Body of pancreas (tissue), 4 donors: ENCODE measurements around the gene SCN3B. TPM values are rescaled to one million over a fixed set of nuclear protein-coding genes. Genes with fewer than 3 reads are reported as not detected.

ENCODE experiments used
- ATAC-seq: fragments of 150-250 bp; one replicate; pipeline ENCODE4 v1.9.1; 2016
- DNase-seq, 4 donors: peaks; one replicate each; pipeline ENCODE4 v3.0.0-alpha.2; 2019
- H3K27ac ChIP-seq, 4 donors: fragments of 200-600 bp; sonication (generic); 1 replicate in 3 of 4; 2 replicates in 1 of 4; pipeline versions ENCODE4 v1.5.1 to v1.6.1; 2016 to 2019; ENCODE audit warnings: mild to moderate bottlenecking in 1 of 4, mixed read lengths in 1 of 4, moderate library complexity in 1 of 4
- H3K27me3 ChIP-seq, 2 donors: fragments of 200-600 bp; sonication (generic); one replicate each; pipeline ENCODE4 v1.6.0; 2016; ENCODE audit warnings: mild to moderate bottlenecking in 1 of 2
- H3K36me3 ChIP-seq, 2 donors: fragments of 200-600 bp; sonication (generic); replicated peaks in 1 of 2; 2 replicates each; pipeline ENCODE4 v1.5.1; 2016; ENCODE audit warnings: low read depth in 2 of 2; ENCODE audit not compliant: insufficient read depth in 1 of 2
- H3K4me1 ChIP-seq: fragments of 200-600 bp; sonication (generic); one replicate; pipeline ENCODE4 v1.6.0; 2016
- H3K4me3 ChIP-seq, 2 donors: fragments of 200-600 bp; sonication (generic); 1 replicate in 1 of 2; 2 replicates in 1 of 2; pipeline ENCODE4 v1.5.1; 2016 to 2019
- H3K9me3 ChIP-seq, 3 donors: fragments of 200-600 bp; sonication (generic); 1 replicate in 2 of 3; 2 replicates in 1 of 3; pipeline ENCODE4 v1.5.1; 2016
- CTCF ChIP-seq, 7 experiments: fragments of 450-650 bp in 4 of 7; fragments of 200-600 bp in 3 of 7; sonication (generic) in 3 of 7; IDR thresholded peaks; one replicate each; pipeline ENCODE4 v1.5.1; 2016 to 2019; ENCODE audit warnings: antibody characterized with exemption in 7 of 7
- POLR2A ChIP-seq, 3 donors: fragments of 450-650 bp; IDR thresholded peaks; one replicate each; pipeline ENCODE4 v1.6.1; 2016; ENCODE audit warnings: antibody characterized with exemption in 3 of 3, mild to moderate bottlenecking in 2 of 3
- WGBS, 2 donors: methylation state at CpG; one replicate each; pipeline ENCODE4 v1.1.5; 2017; 5-methylcytosine and 5-hydroxymethylcytosine counted together
- intact Hi-C: fragments of 100-400 bp; cut with DNase I; formaldehyde crosslinking; loops from one replicate; pipeline ENCODE4 v1.15.1; 2023
- total RNA-seq, 2 donors: library from RNA; depleted of rRNA; stranded (reverse); fragments of >200 nt; gene quantifications; one replicate each; pipeline ENCODE4 v1.1.0, GENCODE V29; 2016

Gene SCN3B
- total RNA-seq, 2 donors from 2014 or later: 0.78 to 1.6 TPM

GRCh38 chr11:123582992-123583504, 71.4 kb downstream of the SCN3B start:
- Histone ChIP-seq H3K9me3 (no peaks in the 10 kb centered on the region), H3K27me3 (no peaks in the 10 kb centered on the region), H3K4me3 (no peak overlapping the region), H3K36me3 (no peaks in the 10 kb centered on the region), H3K4me1 (peaks cover 39% of the 10 kb centered on the region), H3K27ac (no peak overlapping the region)
- intact Hi-C loops: loop anchor here (10.0 kb wide), 1 partner anchor 122 kb away; no protein-coding TSS in a partner anchor
- DNase-seq (no peak), ATAC-seq (no peak)
- 78 to 83% methylated on average over 12 of the region's 12 CpGs for WGBS, 2 donors
- TF ChIP-seq POLR2A (IDR thresholded peaks at IDR 0.05): no peak
- TF ChIP-seq CTCF (IDR thresholded peaks at IDR 0.05): no peak

DNA sequence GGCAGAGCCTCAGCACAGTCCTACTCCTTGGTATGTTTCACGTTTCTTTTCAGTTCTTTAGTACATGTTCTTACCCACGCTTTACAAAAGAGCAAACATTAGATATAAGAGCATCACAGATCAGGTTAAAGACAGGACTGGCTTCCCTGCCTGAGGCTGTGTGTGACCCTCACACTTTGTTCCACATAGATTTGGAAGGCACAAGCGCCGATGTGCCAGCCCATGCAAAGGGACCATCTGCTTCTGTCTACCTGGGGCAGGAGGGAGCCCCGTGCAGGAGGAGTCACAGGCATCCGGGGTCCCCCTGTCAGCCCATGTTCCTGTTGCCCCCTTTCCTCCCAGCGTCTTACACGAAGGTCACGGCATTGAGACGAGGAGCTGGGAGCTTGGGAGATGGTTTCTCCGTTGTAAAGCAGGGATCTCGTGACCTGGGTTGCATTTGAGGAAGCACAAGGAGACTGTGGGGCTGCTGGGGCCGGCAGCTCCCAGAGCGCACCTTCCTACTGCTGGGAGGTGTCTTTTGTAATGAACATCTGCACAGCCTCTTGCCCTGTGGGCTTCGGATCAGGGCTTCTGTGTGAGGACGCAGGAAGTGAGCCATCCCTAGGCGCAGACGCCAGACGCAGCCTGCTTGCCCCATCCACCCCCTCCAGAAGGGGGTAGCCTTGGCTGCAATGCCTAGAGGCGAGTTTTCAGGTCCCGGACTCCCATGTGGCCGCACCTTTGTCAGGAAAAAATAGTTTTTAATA, 72.6 kb downstream of the SCN3B start:
- no peak overlapping the region for H3K27ac ChIP-seq
- ATAC-seq: no peak
- no peaks in the 10 kb centered on the region for H3K36me3 ChIP-seq
- H3K4me1 ChIP-seq: peaks cover 27% of the 10 kb centered on the region
- WGBS, 2 donors: 73 to 81% methylated on average over 11 to 22 of the region's 22 CpGs
- intact Hi-C loops: loop anchor here (10.0 kb wide), 1 partner anchor 123 kb away; no protein-coding TSS in a partner anchor
- H3K27me3 ChIP-seq: no peaks in the 10 kb centered on the region
- DNase-seq: no peak
- no peak for TF ChIP-seq POLR2A (IDR thresholded peaks at IDR 0.05)
- TF ChIP-seq CTCF (IDR thresholded peaks at IDR 0.05): no peak
- H3K4me3 ChIP-seq: no peak overlapping the region
- H3K9me3 ChIP-seq: no peaks in the 10 kb centered on the region

DNA sequence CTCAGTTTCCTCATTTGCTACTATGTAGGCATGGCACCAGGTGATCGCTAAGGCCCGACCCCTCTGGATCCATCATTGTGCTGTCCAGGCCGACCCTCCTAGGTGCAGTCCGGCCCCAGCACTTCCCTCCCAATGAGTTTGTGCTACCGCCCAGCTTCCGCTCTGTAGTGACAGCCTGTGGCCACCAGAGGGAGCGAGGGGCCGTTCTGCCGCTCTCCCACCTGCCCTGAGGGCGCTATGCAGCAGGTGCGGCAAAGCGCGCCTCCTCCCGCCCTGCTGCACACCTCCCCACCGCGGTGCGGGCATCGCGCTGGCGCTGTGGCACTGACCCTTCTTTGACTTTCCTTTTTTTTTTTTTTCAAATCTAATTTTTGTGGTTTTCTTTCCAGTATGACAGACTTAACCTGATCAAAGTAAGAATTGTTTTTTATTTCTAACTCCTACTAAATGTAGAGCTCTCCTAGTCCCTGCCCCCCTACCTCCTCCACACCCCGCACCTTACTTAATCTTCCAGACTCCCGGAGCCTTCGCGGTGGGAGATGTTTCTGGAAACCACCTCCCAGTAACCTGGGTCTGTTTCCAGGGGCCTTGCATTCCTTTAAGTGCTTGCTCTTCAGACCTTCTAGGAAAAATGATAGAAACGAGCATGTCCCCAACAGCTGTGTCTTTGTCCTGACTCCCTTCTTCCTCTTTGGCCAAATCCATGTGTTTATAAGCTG, 73.7 kb downstream of the SCN3B start:
- Histone ChIP-seq H3K36me3 (no peaks in the 10 kb centered on the region), H3K4me3 (no peak overlapping the region), H3K9me3 (no peaks in the 10 kb centered on the region), H3K27ac (no peak overlapping the region), H3K4me1 (peaks cover 18% of the 10 kb centered on the region), H3K27me3 (no peaks in the 10 kb centered on the region)
- DNase-seq (peak; percentile 74 to 80 (median 76)), ATAC-seq (peak; percentile 87)
- intact Hi-C loops: loop anchor here (10.0 kb wide), 1 partner anchor 124 kb away; no protein-coding TSS in a partner anchor
- TF ChIP-seq CTCF (IDR thresholded peaks at IDR 0.05): peak; percentile 86 to 96 (median 94)
- no peak for TF ChIP-seq POLR2A (IDR thresholded peaks at IDR 0.05)
- WGBS, 2 donors: 7% methylated on average over 25 of the region's 25 CpGs

DNA sequence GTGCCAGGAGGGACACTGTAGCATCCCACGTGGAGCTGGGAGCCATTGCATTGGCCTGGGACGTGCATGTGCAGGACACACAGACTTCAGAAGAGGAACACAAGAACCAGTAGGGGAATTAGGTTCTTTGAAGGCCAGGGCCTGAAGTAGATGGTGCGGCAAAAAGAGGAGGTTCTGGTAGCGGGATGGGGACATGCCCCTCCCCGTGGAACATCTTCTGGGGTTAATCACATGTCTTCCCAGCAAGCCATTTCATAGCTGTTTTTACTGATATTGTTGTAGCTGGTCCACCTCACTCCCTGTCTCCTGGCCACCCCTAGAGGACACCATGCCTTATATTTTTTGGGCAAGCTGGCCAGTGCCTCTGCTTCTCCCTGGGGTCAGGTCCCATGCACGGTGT, 74.3 kb downstream of the SCN3B start:
- no peak for DNase-seq
- peaks cover 12% of the 10 kb centered on the region for H3K4me1 ChIP-seq
- no peaks in the 10 kb centered on the region for H3K9me3 ChIP-seq
- intact Hi-C loops: loop anchor here (10.0 kb wide), 1 partner anchor 125 kb away; no protein-coding TSS in a partner anchor
- no peak for ATAC-seq
- no peak overlapping the region for H3K27ac ChIP-seq
- H3K27me3 ChIP-seq: no peaks in the 10 kb centered on the region
- 85 to 89% methylated on average over 6 of the region's 6 CpGs for WGBS, 2 donors
- no peak for TF ChIP-seq POLR2A (IDR thresholded peaks at IDR 0.05)
- TF ChIP-seq CTCF (IDR thresholded peaks at IDR 0.05): no peak
- H3K36me3 ChIP-seq: no peaks in the 10 kb centered on the region
- H3K4me3 ChIP-seq: no peak overlapping the region
